ENCODE data around the gene HACD3.

DNA sequence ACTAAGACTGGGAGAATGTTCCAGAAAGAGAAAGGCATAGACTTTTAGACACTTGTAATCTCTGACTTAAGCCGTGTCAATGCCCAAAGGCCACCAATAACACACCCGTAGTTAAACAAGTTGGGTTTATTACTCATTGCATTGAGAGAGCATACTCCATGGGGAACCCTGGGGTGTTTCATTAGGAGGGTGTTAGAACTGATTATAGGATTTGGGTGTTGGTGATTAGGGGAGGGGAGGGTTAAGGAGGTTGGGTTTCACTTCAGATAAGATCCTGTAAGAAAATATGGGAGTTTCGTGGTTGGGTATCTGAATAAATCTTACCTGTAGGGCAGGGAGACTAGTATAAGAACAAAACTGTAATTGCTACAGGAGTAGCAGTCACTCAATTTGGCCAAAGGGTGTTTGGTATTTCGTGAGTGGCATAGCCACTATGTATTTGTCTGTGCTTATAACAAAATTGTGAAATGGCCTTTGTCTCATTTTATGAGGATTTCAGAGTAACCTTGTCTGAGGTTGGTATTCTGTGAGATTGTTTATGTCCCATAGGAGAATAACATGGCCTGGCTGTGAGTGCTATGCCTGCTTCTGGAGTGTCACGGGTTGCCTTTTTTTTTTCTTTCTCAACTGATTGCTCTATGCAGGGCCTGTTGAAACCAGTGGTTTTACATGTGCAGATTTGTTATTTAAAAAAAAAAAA lies 2.9 kb downstream of the HACD3 start:
- TF ChIP-seq EZH2 (IDR thresholded peaks at IDR 0.05; ENCODE audit: insufficient read depth, low read length): no peak
- TF ChIP-seq, protein P1, sequence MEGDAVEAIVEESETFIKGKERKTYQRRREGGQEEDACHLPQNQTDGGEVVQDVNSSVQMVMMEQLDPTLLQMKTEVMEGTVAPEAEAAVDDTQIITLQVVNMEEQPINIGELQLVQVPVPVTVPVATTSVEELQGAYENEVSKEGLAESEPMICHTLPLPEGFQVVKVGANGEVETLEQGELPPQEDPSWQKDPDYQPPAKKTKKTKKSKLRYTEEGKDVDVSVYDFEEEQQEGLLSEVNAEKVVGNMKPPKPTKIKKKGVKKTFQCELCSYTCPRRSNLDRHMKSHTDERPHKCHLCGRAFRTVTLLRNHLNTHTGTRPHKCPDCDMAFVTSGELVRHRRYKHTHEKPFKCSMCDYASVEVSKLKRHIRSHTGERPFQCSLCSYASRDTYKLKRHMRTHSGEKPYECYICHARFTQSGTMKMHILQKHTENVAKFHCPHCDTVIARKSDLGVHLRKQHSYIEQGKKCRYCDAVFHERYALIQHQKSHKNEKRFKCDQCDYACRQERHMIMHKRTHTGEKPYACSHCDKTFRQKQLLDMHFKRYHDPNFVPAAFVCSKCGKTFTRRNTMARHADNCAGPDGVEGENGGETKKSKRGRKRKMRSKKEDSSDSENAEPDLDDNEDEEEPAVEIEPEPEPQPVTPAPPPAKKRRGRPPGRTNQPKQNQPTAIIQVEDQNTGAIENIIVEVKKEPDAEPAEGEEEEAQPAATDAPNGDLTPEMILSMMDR (IDR thresholded peaks at IDR 0.05; ENCODE audit: insufficient read depth, low read depth, low read length): no peak
